Tibial artery (tissue), 4 donors: ENCODE data around the gene ARR3.

Experiments used
- DNase-seq, 2 donors: peaks; one replicate each; pipeline ENCODE4 v3.0.0-alpha.2; 2019
- H3K27ac ChIP-seq, 2 donors: fragments of 200-600 bp; sonication (generic) in 1 of 2; 1 replicate in 1 of 2; 2 replicates in 1 of 2; pipeline ENCODE4 v1.5.1; 2018 to 2019; ENCODE audit warnings: mild to moderate bottlenecking in 1 of 2
- H3K27me3 ChIP-seq, 2 donors: fragments of 200-600 bp; sonication (generic) in 1 of 2; one replicate each; pipeline versions ENCODE4 v1.5.1 to v1.6.0; 2016 to 2019
- H3K36me3 ChIP-seq, 3 donors: fragments of 200-600 bp; sonication (generic) in 2 of 3; one replicate each; pipeline ENCODE4 v1.5.1; 2016 to 2019; ENCODE audit warnings: mild to moderate bottlenecking in 2 of 3
- H3K4me1 ChIP-seq, 4 donors: fragments of 200-600 bp; sonication (generic) in 2 of 4; 1 replicate in 3 of 4; 2 replicates in 1 of 4; pipeline ENCODE4 v1.5.1; 2016 to 2019
- H3K4me3 ChIP-seq, 2 donors: fragments of 200-600 bp; sonication (generic) in 1 of 2; 1 replicate in 1 of 2; 2 replicates in 1 of 2; pipeline ENCODE4 v1.5.1; 2018 to 2019; ENCODE audit warnings: mild to moderate bottlenecking in 2 of 2
- H3K9me3 ChIP-seq, 3 donors: fragments of 200-600 bp; sonication (generic) in 1 of 3; one replicate each; pipeline ENCODE4 v1.5.1; 2016 to 2019
- CTCF ChIP-seq, 2 experiments: fragments of 200-600 bp in 1 of 2; fragments of 450-650 bp in 1 of 2; IDR thresholded peaks; one replicate each; pipeline ENCODE4 v1.5.1; 2017 to 2019; ENCODE audit warnings: antibody characterized with exemption in 2 of 2, mild to moderate bottlenecking in 1 of 2, moderate library complexity in 1 of 2
- intact Hi-C: fragments of 100-400 bp; cut with DNase I; formaldehyde crosslinking; loops from one replicate; pipeline ENCODE4 v1.15.0; 2023; ENCODE audit warnings: low total_unique reads

Gene ARR3

GRCh38 chrX:70268034-70268433, at the start of gene ARR3:
Gene ARR3, plus strand, starts transcription at chrX:70268334. Its CDS starts 1,052 bp downstream, at chrX:70269386.
- H3K4me3 ChIP-seq = no peak within 1 kb of the TSS
- no peak within 1 kb of the TSS for H3K27ac ChIP-seq
- intact Hi-C loops = no loop called here
- no peaks in the 10 kb centered on the region for H3K9me3 ChIP-seq
- H3K36me3 ChIP-seq = no peaks in the 10 kb centered on the region
- no peak for DNase-seq
- no peaks in the 10 kb centered on the region for H3K27me3 ChIP-seq
- no peaks in the 10 kb centered on the region for H3K4me1 ChIP-seq
- no peak for TF ChIP-seq CTCF (IDR thresholded peaks at IDR 0.05)

GRCh38 chrX:70219938-70220764, 48.0 kb upstream of the ARR3 start:
- Histone ChIP-seq H3K27me3 (no peaks in the 10 kb centered on the region), H3K4me1 (no peaks in the 10 kb centered on the region), H3K9me3 (no peaks in the 10 kb centered on the region), H3K27ac (no peak overlapping the region), H3K4me3 (no peak overlapping the region), H3K36me3 (no peaks in the 10 kb centered on the region)
- peak; percentile 56 to 71 for DNase-seq
- no peak for TF ChIP-seq CTCF (IDR thresholded peaks at IDR 0.05)
- intact Hi-C loops = no loop called here

- no peak for TF ChIP-seq CTCF (IDR thresholded peaks at IDR 0.05)
- H3K4me1 ChIP-seq = no peaks in the 10 kb centered on the region
- H3K36me3 ChIP-seq = no peaks in the 10 kb centered on the region
- no peak overlapping the region for H3K27ac ChIP-seq
- no peak for DNase-seq
- H3K27me3 ChIP-seq = no peaks in the 10 kb centered on the region
- H3K9me3 ChIP-seq = no peaks in the 10 kb centered on the region
- no peak overlapping the region for H3K4me3 ChIP-seq
- intact Hi-C loops = no loop called here
These were observed 42.1 kb upstream of the ARR3 start for GRCh38 chrX:70226048-70226447.

GRCh38 chrX:70226687-70227086, 41.4 kb upstream of the ARR3 start:
- no peak overlapping the region for H3K27ac ChIP-seq
- no peak for TF ChIP-seq CTCF (IDR thresholded peaks at IDR 0.05)
- no peak overlapping the region for H3K4me3 ChIP-seq
- H3K4me1 ChIP-seq = no peaks in the 10 kb centered on the region
- no peak for DNase-seq
- H3K36me3 ChIP-seq = no peaks in the 10 kb centered on the region
- no peaks in the 10 kb centered on the region for H3K9me3 ChIP-seq
- no peaks in the 10 kb centered on the region for H3K27me3 ChIP-seq
- intact Hi-C loops = no loop called here

- DNase-seq = no peak
- H3K27ac ChIP-seq = no peak overlapping the region
- no peaks in the 10 kb centered on the region for H3K36me3 ChIP-seq
- no peak overlapping the region for H3K4me3 ChIP-seq
- intact Hi-C loops = no loop called here
- no peak for TF ChIP-seq CTCF (IDR thresholded peaks at IDR 0.05)
- no peaks in the 10 kb centered on the region for H3K27me3 ChIP-seq
- no peaks in the 10 kb centered on the region for H3K9me3 ChIP-seq
- no peaks in the 10 kb centered on the region for H3K4me1 ChIP-seq
These were observed 36.5 kb upstream of the ARR3 start for GRCh38 chrX:70231666-70232065.
